CD8-positive, alpha-beta memory T cell (primary cell): ENCODE data around the gene SLC2A4RG. TPM values are rescaled to one million over a fixed set of nuclear protein-coding genes. Genes with fewer than 3 reads are reported as not detected.
"Not testable (repeated sequence)": the region's sequence is repeated elsewhere in the genome, so short reads cannot be mapped to it uniquely, and the experiment has no call there.

Experiments used
- CTCF ChIA-PET: fragments of 350-600 bp; sonication (Branson Sonifier 250); formaldehyde crosslinking; loops from one replicate; lab custom pipeline; 2021; ENCODE audit warnings: antibody characterized with exemption; lab: Charles Lee
- POLR2A ChIA-PET: fragments of 350-600 bp; sonication (Branson Sonifier 250); formaldehyde crosslinking; loops from one replicate; lab custom pipeline; 2021; ENCODE audit warnings: antibody characterized with exemption; lab: Charles Lee
- DNase-seq, 5 donors: peaks; one replicate each; pipeline versions ENCODE4 v3.0.0 to v3.0.0-alpha.2; 2020 to 2022; ENCODE audit warnings: mixed read lengths in 1 of 5
- H3K27ac ChIP-seq: one replicate; pipeline ENCODE4 v1.7.0; 2013; ENCODE audit warnings: low read depth, mild to moderate bottlenecking, low read length, moderate library complexity
- H3K27me3 ChIP-seq: 2 replicates; pipeline ENCODE4 v1.7.0; 2013; ENCODE audit warnings: low read length, mild to moderate bottlenecking; ENCODE audit not compliant: insufficient read depth, poor library complexity, severe bottlenecking
- H3K36me3 ChIP-seq: 2 replicates; pipeline ENCODE4 v1.7.0; 2013; ENCODE audit warnings: mild to moderate bottlenecking, low read length, moderate library complexity; ENCODE audit not compliant: insufficient read depth
- H3K4me1 ChIP-seq: 2 replicates; pipeline ENCODE4 v1.7.0; 2013; ENCODE audit warnings: mild to moderate bottlenecking, low read length, moderate library complexity; ENCODE audit not compliant: insufficient read depth
- H3K4me3 ChIP-seq: 2 replicates; pipeline ENCODE4 v1.7.0; 2013; ENCODE audit warnings: mild to moderate bottlenecking, low read length
- H3K9me3 ChIP-seq: 2 replicates; pipeline ENCODE4 v1.7.0; 2013; ENCODE audit warnings: mild to moderate bottlenecking, low read length
- H3K27ac Mint-ChIP-seq, 8 donors: one replicate each; pipeline ENCODE4 v1.8.0; 2020 to 2021; ENCODE audit warnings: mixed read lengths in 8 of 8, mild to moderate bottlenecking in 6 of 8, inconsistent platforms in 3 of 8, moderate library complexity in 3 of 8
- H3K27me3 Mint-ChIP-seq, 2 donors: one replicate each; pipeline ENCODE4 v1.8.0; 2020 to 2021; ENCODE audit warnings: mixed read lengths in 2 of 2, mild to moderate bottlenecking in 1 of 2, moderate library complexity in 1 of 2
- H3K36me3 Mint-ChIP-seq, 3 donors: one replicate each; pipeline ENCODE4 v1.8.0; 2020 to 2021; ENCODE audit warnings: mixed read lengths in 3 of 3, inconsistent platforms in 1 of 3, mild to moderate bottlenecking in 1 of 3
- H3K4me1 Mint-ChIP-seq, 3 donors: one replicate each; pipeline ENCODE4 v1.8.0; 2020 to 2021; ENCODE audit warnings: mixed read lengths in 3 of 3, inconsistent platforms in 1 of 3, mild to moderate bottlenecking in 1 of 3
- H3K4me3 Mint-ChIP-seq, 7 donors: one replicate each; pipeline ENCODE4 v1.8.0; 2020 to 2021; ENCODE audit warnings: mixed read lengths in 7 of 7, mild to moderate bottlenecking in 6 of 7, moderate library complexity in 4 of 7, inconsistent platforms in 2 of 7
- H3K9me3 Mint-ChIP-seq, 5 donors: one replicate each; pipeline ENCODE4 v1.8.0; 2020 to 2022; ENCODE audit warnings: mixed read lengths in 5 of 5, mild to moderate bottlenecking in 3 of 5, moderate library complexity in 2 of 5, inconsistent platforms in 1 of 5
- polyA plus RNA-seq: library from polyadenylated mRNA; unstranded; fragments of 300-500 nt; fragmentation: Illumina TruSeq; gene quantifications from one replicate; pipeline ENCODE4 v1.2.3, GENCODE V29; 2021
- total RNA-seq, 2 experiments: library from RNA; stranded (reverse); gene quantifications; one replicate each; pipeline ENCODE4 v1.2.3, GENCODE V29; 2021

SLC2A4RG gene
- total and polyA plus RNA-seq, 3 experiments from 2014 or later = 7.8 to 40.6 (median 37.5) TPM

- POLR2A ChIA-PET = no interaction called here
- peak overlapping the region in 4 of 7 donors; percentile 23 to 75 (median 34) for H3K4me3 Mint-ChIP-seq
Measured at GRCh38 chr20:63775096-63775978, 35.8 kb downstream of the SLC2A4RG start.

DNA sequence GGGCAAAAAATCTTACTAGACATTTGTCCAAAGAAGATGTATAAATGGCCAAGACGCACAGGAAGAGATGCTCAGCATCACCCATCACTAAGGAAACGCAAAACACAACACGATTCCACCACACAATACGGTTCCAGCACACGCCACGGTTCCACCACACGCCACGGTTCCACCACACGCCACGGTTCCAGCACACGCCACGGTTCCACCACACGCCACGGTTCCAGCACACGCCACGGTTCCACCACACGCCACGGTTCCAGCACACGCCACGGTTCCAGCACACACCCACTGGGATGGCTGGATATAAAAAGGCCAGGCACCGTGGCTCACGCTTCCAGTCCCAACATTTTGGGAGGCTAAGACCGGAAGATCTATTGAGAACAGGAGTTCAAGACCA, 37.3 kb downstream of the SLC2A4RG start:
- H3K27ac ChIP-seq, DNase-seq, H3K27me3 ChIP-seq, H3K9me3 Mint-ChIP-seq, H3K27ac Mint-ChIP-seq, H3K27me3 Mint-ChIP-seq, H3K9me3 ChIP-seq, H3K4me1 ChIP-seq, H3K4me3 ChIP-seq, H3K36me3 ChIP-seq, H3K36me3 Mint-ChIP-seq, CTCF ChIA-PET: not testable (repeated sequence)
- Mint-ChIP-seq H3K4me3 (peak overlapping the region in 1 of 7 donors; percentile 65), H3K4me1 (peaks cover 5 to 14% (median 8%) of the 10 kb centered on the region in 3 donors)
- POLR2A ChIA-PET = interaction anchor here (0.5 kb wide), 1 partner anchor 217 kb away, joined by 4 read pairs; no protein-coding TSS in a partner anchor

More at GRCh38 chr20:63775096-63775978, 35.8 kb downstream of the SLC2A4RG start:
- peak in 4 of 5 donors; percentile 21 to 58 (median 28) for DNase-seq
- Mint-ChIP-seq H3K27me3 (no peaks in the 10 kb centered on the region), H3K27ac (no peak overlapping the region), H3K4me1 (peaks cover 0 to 6% (median 5%) of the 10 kb centered on the region in 3 donors), H3K9me3 (no peaks in the 10 kb centered on the region), H3K36me3 (no peaks in the 10 kb centered on the region)
- Histone ChIP-seq H3K4me3 (no peak overlapping the region), H3K4me1 (no peaks in the 10 kb centered on the region), H3K27me3 (no peaks in the 10 kb centered on the region), H3K36me3 (no peaks in the 10 kb centered on the region), H3K9me3 (no peaks in the 10 kb centered on the region), H3K27ac (no peak overlapping the region)
- CTCF ChIA-PET = interaction anchor here (0.8 to 2.7 kb wide), 10 partner anchors 8 to 204 kb away, joined by 3 to 10 read pairs (median 3); partner anchors contain the start of genes ARFRP1, SAMD10 and ZGPAT

DNA sequence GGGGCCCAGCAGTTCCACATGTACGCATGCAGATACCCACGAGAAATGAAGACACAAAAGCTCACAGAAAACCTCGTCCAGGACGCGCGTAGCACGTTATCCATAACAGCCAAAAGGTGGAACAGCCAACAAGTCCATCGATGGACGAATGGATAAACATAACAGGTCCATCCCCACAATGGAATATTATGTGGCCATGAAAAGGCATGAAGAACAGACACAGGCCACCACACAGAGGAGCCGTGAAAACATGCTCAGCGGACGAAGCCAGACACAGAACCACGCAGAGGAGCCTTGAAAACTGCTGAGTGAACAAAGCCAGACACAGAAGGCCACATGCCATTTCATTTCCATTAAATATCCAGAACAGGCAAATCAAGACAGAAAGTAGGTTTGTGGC, 38.0 kb downstream of the SLC2A4RG start:
- Histone ChIP-seq H3K27ac (no peak overlapping the region), H3K4me3 (no peak overlapping the region), H3K9me3 (no peaks in the 10 kb centered on the region), H3K4me1 (peaks cover 15% of the 10 kb centered on the region), H3K36me3 (no peaks in the 10 kb centered on the region), H3K27me3 (no peaks in the 10 kb centered on the region)
- Mint-ChIP-seq H3K27me3 (no peaks in the 10 kb centered on the region), H3K9me3 (no peaks in the 10 kb centered on the region), H3K4me1 (peaks cover 12 to 22% (median 16%) of the 10 kb centered on the region in 3 donors), H3K36me3 (no peaks in the 10 kb centered on the region), H3K4me3 (no peak overlapping the region), H3K27ac (peak overlapping the region in 1 of 8 donors; percentile 23)
- POLR2A ChIA-PET = interaction anchor here (0.5 kb wide), 1 partner anchor 217 kb away, joined by 4 read pairs; no protein-coding TSS in a partner anchor
- no peak for DNase-seq
- CTCF ChIA-PET = no interaction called here

- DNase-seq = no peak
- Histone ChIP-seq H3K27ac (no peak overlapping the region), H3K4me1 (peaks cover 17% of the 10 kb centered on the region), H3K9me3 (no peaks in the 10 kb centered on the region), H3K4me3 (no peak overlapping the region), H3K27me3 (no peaks in the 10 kb centered on the region), H3K36me3 (no peaks in the 10 kb centered on the region)
- ChIA-PET POLR2A (interaction anchor here (0.6 to 0.9 kb wide), 2 partner anchors 20 to 37 kb away, joined by 3 to 4 read pairs; no protein-coding TSS in a partner anchor), CTCF (interaction anchor here (1.5 kb wide), 1 partner anchor 41 kb away, joined by 4 read pairs; the partner anchor contains the start of gene LIME1)
- H3K27me3 Mint-ChIP-seq = no peaks in the 10 kb centered on the region
- H3K36me3 Mint-ChIP-seq = no peaks in the 10 kb centered on the region
- H3K9me3 Mint-ChIP-seq = no peaks in the 10 kb centered on the region
- peaks cover 14 to 23% (median 17%) of the 10 kb centered on the region in 3 donors for H3K4me1 Mint-ChIP-seq
- peak overlapping the region in 1 of 7 donors; percentile 63 for H3K4me3 Mint-ChIP-seq
- peak overlapping the region in 1 of 8 donors; percentile 57 for H3K27ac Mint-ChIP-seq
Measured at GRCh38 chr20:63778034-63778752, 38.6 kb downstream of the SLC2A4RG start.

GRCh38 chr20:63778857-63779256, 39.3 kb downstream of the SLC2A4RG start:
- Mint-ChIP-seq H3K4me1 (peaks cover 14 to 23% (median 17%) of the 10 kb centered on the region in 3 donors), H3K27me3 (no peaks in the 10 kb centered on the region), H3K27ac (peak overlapping the region in 1 of 8 donors; percentile 57), H3K36me3 (no peaks in the 10 kb centered on the region), H3K4me3 (no peak overlapping the region), H3K9me3 (no peaks in the 10 kb centered on the region)
- CTCF ChIA-PET = interaction anchor here (1.5 kb wide), 1 partner anchor 42 kb away, joined by 4 read pairs; the partner anchor contains the start of gene LIME1
- Histone ChIP-seq H3K4me3 (no peak overlapping the region), H3K27me3 (no peaks in the 10 kb centered on the region), H3K4me1 (peaks cover 17% of the 10 kb centered on the region), H3K27ac (no peak overlapping the region), H3K36me3 (no peaks in the 10 kb centered on the region), H3K9me3 (no peaks in the 10 kb centered on the region)
- POLR2A ChIA-PET = interaction anchor here (0.6 to 0.9 kb wide), 2 partner anchors 21 to 38 kb away, joined by 3 to 4 read pairs; no protein-coding TSS in a partner anchor
- no peak for DNase-seq

GRCh38 chr20:63781181-63781580, 41.6 kb downstream of the SLC2A4RG start:
- no peaks in the 10 kb centered on the region for H3K36me3 Mint-ChIP-seq
- peak overlapping the region in 3 of 8 donors; percentile 38 to 89 (median 61) for H3K27ac Mint-ChIP-seq
- H3K4me3 ChIP-seq = no peak overlapping the region
- H3K36me3 ChIP-seq = no peaks in the 10 kb centered on the region
- no peak overlapping the region for H3K27ac ChIP-seq
- H3K27me3 ChIP-seq = no peaks in the 10 kb centered on the region
- H3K4me1 Mint-ChIP-seq = peaks cover 14 to 20% (median 17%) of the 10 kb centered on the region in 3 donors
- H3K9me3 Mint-ChIP-seq = no peaks in the 10 kb centered on the region
- H3K4me3 Mint-ChIP-seq = peak overlapping the region in 2 of 7 donors; percentile 37 to 61
- peaks cover 17% of the 10 kb centered on the region for H3K4me1 ChIP-seq
- CTCF ChIA-PET = interaction anchor here (0.6 to 3.7 kb wide), 5 partner anchors 21 to 244 kb away, joined by 3 to 20 read pairs (median 5); partner anchors contain the start of genes LIME1 and PTK6
- H3K27me3 Mint-ChIP-seq = no peaks in the 10 kb centered on the region
- no peak for DNase-seq
- POLR2A ChIA-PET = interaction anchor here (0.6 to 1.4 kb wide), 6 partner anchors 30 to 253 kb away, joined by 3 to 6 read pairs (median 4); partner anchors contain the start of genes LIME1 and SLC2A4RG
- no peaks in the 10 kb centered on the region for H3K9me3 ChIP-seq

- peak overlapping the region; percentile 22 to 90 (median 53) for H3K4me3 Mint-ChIP-seq
- Histone ChIP-seq H3K9me3 (no peaks in the 10 kb centered on the region), H3K4me1 (peaks cover 17% of the 10 kb centered on the region), H3K27ac (no peak overlapping the region), H3K36me3 (no peaks in the 10 kb centered on the region), H3K27me3 (no peaks in the 10 kb centered on the region), H3K4me3 (no peak overlapping the region)
- no peaks in the 10 kb centered on the region for H3K9me3 Mint-ChIP-seq
- ChIA-PET CTCF (interaction anchor here (0.6 to 3.7 kb wide), 9 partner anchors 9 to 245 kb away, joined by 3 to 20 read pairs (median 4); partner anchors contain the start of genes LIME1 and PTK6), POLR2A (interaction anchor here (0.6 to 1.4 kb wide), 6 partner anchors 31 to 252 kb away, joined by 3 to 6 read pairs (median 4); partner anchors contain the start of genes LIME1 and SLC2A4RG)
- DNase-seq = peak; percentile 53 to 88 (median 70)
- H3K27me3 Mint-ChIP-seq = no peaks in the 10 kb centered on the region
- peaks cover 14 to 20% (median 18%) of the 10 kb centered on the region in 3 donors for H3K4me1 Mint-ChIP-seq
- H3K27ac Mint-ChIP-seq = peak overlapping the region in 7 of 8 donors; percentile 44 to 89 (median 84)
- no peaks in the 10 kb centered on the region for H3K36me3 Mint-ChIP-seq
Measured at GRCh38 chr20:63782051-63782471, 42.5 kb downstream of the SLC2A4RG start.
